Fibroblast of lung (primary cell): ENCODE data around the gene OR5J2. TPM values are rescaled to one million over a fixed set of nuclear protein-coding genes. Genes with fewer than 3 reads are reported as not detected.

Source experiments
- DNase-seq, 2 donors: peaks; one replicate each; pipeline versions ENCODE4 v3.0.0 to v3.0.0-alpha.2; 2010; ENCODE audit warnings: low read depth in 2 of 2
- H2AFZ ChIP-seq: 2 replicates; pipeline ENCODE4 v1.5.1; 2012; ENCODE audit warnings: low read length, control low read depth, inconsistent platforms
- H3K27ac ChIP-seq: 2 replicates; pipeline ENCODE4 v1.5.1; 2011; ENCODE audit warnings: low read length, control low read depth; ENCODE audit not compliant: insufficient read depth
- H3K27me3 ChIP-seq: 2 replicates; pipeline ENCODE4 v1.5.1; 2011; ENCODE audit warnings: mild to moderate bottlenecking, low read length; ENCODE audit not compliant: control insufficient read depth, insufficient read depth
- H3K36me3 ChIP-seq: 2 replicates; pipeline ENCODE4 v1.5.1; 2011; ENCODE audit warnings: low read length; ENCODE audit not compliant: control insufficient read depth, insufficient read depth
- H3K4me1 ChIP-seq: 2 replicates; pipeline ENCODE4 v1.5.1; 2011; ENCODE audit warnings: low read length; ENCODE audit not compliant: control insufficient read depth, insufficient read depth; ENCODE audit errors: extremely low read depth
- H3K4me2 ChIP-seq: 2 replicates; pipeline ENCODE4 v1.5.1; 2011; ENCODE audit warnings: low read length, control low read depth; ENCODE audit not compliant: insufficient read depth; ENCODE audit errors: extremely low read depth
- H3K4me3 ChIP-seq, 4 experiments: fragments of 200-600 bp in 1 of 4; sonication (generic) in 1 of 4; replicated peaks in 1 of 4; 2 replicates each; pipeline ENCODE4 v1.5.1; 2011 to 2016; ENCODE audit warnings: low read length in 4 of 4, low read depth in 3 of 4, mild to moderate bottlenecking in 3 of 4, control low read depth in 2 of 4, inconsistent platforms in 1 of 4, mixed read lengths in 1 of 4; ENCODE audit not compliant: insufficient read depth in 1 of 4; ENCODE audit errors: control extremely low read depth in 1 of 4
- H3K79me2 ChIP-seq: 2 replicates; pipeline ENCODE4 v1.5.1; 2012; ENCODE audit warnings: mild to moderate bottlenecking, low read length, inconsistent platforms; ENCODE audit not compliant: control insufficient read depth, insufficient read depth
- H3K9ac ChIP-seq: 2 replicates; pipeline ENCODE4 v1.5.1; 2011; ENCODE audit warnings: mild to moderate bottlenecking, low read length, control low read depth; ENCODE audit not compliant: insufficient read depth
- H3K9me3 ChIP-seq: 2 replicates; pipeline ENCODE4 v1.5.1; 2012; ENCODE audit warnings: low read depth, low read length; ENCODE audit not compliant: control insufficient read depth, insufficient read depth
- H4K20me1 ChIP-seq: 2 replicates; pipeline ENCODE4 v1.5.1; 2011; ENCODE audit warnings: low read length; ENCODE audit not compliant: control insufficient read depth, insufficient read depth; ENCODE audit errors: extremely low read depth
- CTCF ChIP-seq, 2 donors: IDR thresholded peaks in 1 of 2; conservative IDR thresholded peaks in 1 of 2; 1 replicate in 1 of 2; 2 replicates in 1 of 2; pipeline ENCODE4 v1.5.1; 2011 to 2012; ENCODE audit warnings: low read length in 2 of 2, control low read depth in 1 of 2, inconsistent platforms in 1 of 2, low read depth in 1 of 2, mild to moderate bottlenecking in 1 of 2
- EZH2 ChIP-seq: IDR thresholded peaks from 2 replicates; pipeline ENCODE4 v1.5.1; 2012; ENCODE audit warnings: low read length, control low read depth, mild to moderate bottlenecking; ENCODE audit errors: missing control alignments
- polyA plus RNA-seq, 2 donors: library from polyadenylated mRNA; depleted of rRNA in 1 of 2; stranded (reverse) in 1 of 2; unstranded in 1 of 2; fragments of >200 nt; gene quantifications; 2 replicates each; pipeline ENCODE4 v1.2.1, GENCODE V29; 2011 to 2012; ENCODE audit warnings: missing spikeins in 1 of 2
- total RNA-seq: library from RNA; depleted of rRNA; stranded (reverse); fragments of >200 nt; gene quantifications from 2 replicates; pipeline ENCODE4 v1.2.1, GENCODE V29; 2014

The OR5J2 gene
- total and polyA plus RNA-seq, 2 donors (not counting 1 experiment from before 2014, with no cell fraction given): not detected

- TF ChIP-seq EZH2: no peak
- no peak for TF ChIP-seq CTCF (conservative IDR thresholded peaks at IDR 0.05 in 1 of 2, IDR thresholded peaks at IDR 0.05 in 1 of 2; ENCODE audit: low read depth in 1 of 2, low read length in 2 of 2)
- Histone ChIP-seq H3K4me1 (no peaks in the 10 kb centered on the region), H3K4me3 (no peak overlapping the region)
These were observed 12.6 kb upstream of the OR5J2 start for GRCh38 chr11:56163804-56164203.

DNA sequence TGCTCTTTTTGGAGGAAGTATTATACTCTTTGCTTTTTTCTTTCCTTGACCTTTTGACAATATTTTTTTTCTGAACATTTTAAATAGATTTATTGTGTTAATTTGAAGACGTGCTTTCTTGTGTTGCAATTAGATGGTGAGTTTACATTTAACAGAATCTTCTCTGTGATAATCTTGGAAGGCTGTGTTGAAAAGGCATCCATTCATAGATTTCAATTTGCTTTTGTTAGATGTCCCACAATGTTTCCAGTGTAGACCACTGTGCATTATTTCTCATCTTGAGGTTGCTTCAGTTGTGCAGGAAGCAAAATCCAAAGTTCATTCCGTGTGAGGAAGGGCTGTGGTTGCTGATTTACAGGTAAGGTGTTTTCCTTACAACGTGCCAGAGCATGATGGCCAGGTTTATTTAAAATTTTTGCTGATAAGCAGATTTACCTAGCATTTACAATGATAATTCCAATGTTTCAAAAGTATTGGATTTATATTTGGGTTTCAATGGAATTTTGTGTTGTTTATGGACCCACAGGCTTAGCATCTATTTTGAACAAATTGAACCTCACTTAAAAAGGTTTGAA lies 4.1 kb upstream of the OR5J2 start:
- H3K4me2 ChIP-seq: no peak overlapping the region
- H3K36me3 ChIP-seq: no peaks in the 10 kb centered on the region
- TF ChIP-seq CTCF (conservative IDR thresholded peaks at IDR 0.05 in 1 of 2, IDR thresholded peaks at IDR 0.05 in 1 of 2; ENCODE audit: low read depth in 1 of 2, low read length in 2 of 2) (no peak), EZH2 (no peak)
- no peak overlapping the region for H3K27ac ChIP-seq
- H3K79me2 ChIP-seq: no peaks in the 10 kb centered on the region
- no peak overlapping the region for H3K9ac ChIP-seq
- H2AFZ ChIP-seq: no peak overlapping the region
- no peaks in the 10 kb centered on the region for H4K20me1 ChIP-seq
- no peaks in the 10 kb centered on the region for H3K9me3 ChIP-seq
- H3K27me3 ChIP-seq: no peaks in the 10 kb centered on the region
- H3K4me1 ChIP-seq: no peaks in the 10 kb centered on the region
- H3K4me3 ChIP-seq: no peak overlapping the region
- no peak for DNase-seq

More at GRCh38 chr11:56163804-56164203, 12.6 kb upstream of the OR5J2 start:
- DNase-seq: no peak
- no peak overlapping the region for H3K4me2 ChIP-seq
- H3K9me3 ChIP-seq: no peaks in the 10 kb centered on the region
- H3K27me3 ChIP-seq: no peaks in the 10 kb centered on the region
- H3K27ac ChIP-seq: no peak overlapping the region
- no peaks in the 10 kb centered on the region for H3K79me2 ChIP-seq
- no peaks in the 10 kb centered on the region for H3K36me3 ChIP-seq
- H4K20me1 ChIP-seq: no peaks in the 10 kb centered on the region
- no peak overlapping the region for H3K9ac ChIP-seq
- H2AFZ ChIP-seq: no peak overlapping the region

GRCh38 chr11:56183459-56183858 lies 7.0 kb downstream of the OR5J2 start:
- TF ChIP-seq EZH2 (no peak), CTCF (conservative IDR thresholded peaks at IDR 0.05 in 1 of 2, IDR thresholded peaks at IDR 0.05 in 1 of 2; ENCODE audit: low read depth in 1 of 2, low read length in 2 of 2) (no peak)
- no peak overlapping the region for H3K27ac ChIP-seq

More at GRCh38 chr11:56183459-56183858, 7.0 kb downstream of the OR5J2 start:
- no peak for DNase-seq
- no peaks in the 10 kb centered on the region for H3K79me2 ChIP-seq
- no peaks in the 10 kb centered on the region for H3K36me3 ChIP-seq
- no peaks in the 10 kb centered on the region for H3K27me3 ChIP-seq
- no peak overlapping the region for H2AFZ ChIP-seq
- no peak overlapping the region for H3K9ac ChIP-seq
- H3K4me3 ChIP-seq: no peak overlapping the region
- H4K20me1 ChIP-seq: no peaks in the 10 kb centered on the region
- H3K4me1 ChIP-seq: no peaks in the 10 kb centered on the region
- H3K4me2 ChIP-seq: no peak overlapping the region
- H3K9me3 ChIP-seq: no peaks in the 10 kb centered on the region
